Lower leg skin (tissue), 3 donors: ENCODE results near the gene RNF4.

Experiments
- POLR2A ChIP-seq, 2 donors: fragments of 450-650 bp; IDR thresholded peaks; one replicate each; pipeline ENCODE4 v1.6.1; 2016 to 2017; ENCODE audit warnings: antibody characterized with exemption in 2 of 2, mild to moderate bottlenecking in 1 of 2, moderate library complexity in 1 of 2
- TF ChIP-seq, protein P1 (sequence below), 3 donors: fragments of 450-650 bp; IDR thresholded peaks; one replicate each; pipeline ENCODE4 v1.5.1; 2016; ENCODE audit warnings: antibody characterized with exemption in 3 of 3, mild to moderate bottlenecking in 3 of 3, moderate library complexity in 2 of 3

DNA sequence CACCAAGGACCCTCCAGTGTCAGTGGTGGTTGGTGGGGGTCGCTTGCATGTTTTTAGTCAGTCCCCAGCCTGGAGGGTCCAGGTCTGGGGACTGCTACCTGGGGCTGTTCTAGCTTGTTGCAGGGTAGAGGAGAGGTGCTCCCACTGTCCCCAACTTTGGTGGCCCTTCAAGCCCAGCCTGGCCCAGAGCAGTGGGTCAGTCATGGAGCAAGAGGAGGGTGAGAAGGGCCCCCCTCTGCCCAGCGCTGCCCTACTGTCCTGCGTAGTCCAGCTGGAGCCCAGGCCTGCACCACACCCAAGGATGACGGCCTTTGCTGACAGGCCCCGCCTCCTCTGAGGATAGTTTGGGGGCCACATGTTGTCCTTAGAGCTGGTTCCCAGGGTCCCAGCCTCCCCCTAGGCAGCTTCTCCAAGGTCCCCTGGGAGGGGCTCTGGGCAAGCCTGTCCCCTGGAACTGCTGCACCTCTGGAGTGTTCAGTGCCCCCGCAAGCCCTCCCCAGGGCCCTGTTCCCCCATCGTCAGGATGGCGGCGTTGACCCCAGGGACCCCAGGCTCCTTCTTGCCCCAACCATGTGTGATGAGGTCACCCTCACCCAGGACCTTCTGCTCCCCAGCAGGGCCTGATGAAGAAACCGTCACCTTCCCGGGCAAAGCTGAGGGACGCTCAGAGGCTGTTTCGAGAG, 43.4 kb upstream of the RNF4 start:
- TF ChIP-seq, protein P1, sequence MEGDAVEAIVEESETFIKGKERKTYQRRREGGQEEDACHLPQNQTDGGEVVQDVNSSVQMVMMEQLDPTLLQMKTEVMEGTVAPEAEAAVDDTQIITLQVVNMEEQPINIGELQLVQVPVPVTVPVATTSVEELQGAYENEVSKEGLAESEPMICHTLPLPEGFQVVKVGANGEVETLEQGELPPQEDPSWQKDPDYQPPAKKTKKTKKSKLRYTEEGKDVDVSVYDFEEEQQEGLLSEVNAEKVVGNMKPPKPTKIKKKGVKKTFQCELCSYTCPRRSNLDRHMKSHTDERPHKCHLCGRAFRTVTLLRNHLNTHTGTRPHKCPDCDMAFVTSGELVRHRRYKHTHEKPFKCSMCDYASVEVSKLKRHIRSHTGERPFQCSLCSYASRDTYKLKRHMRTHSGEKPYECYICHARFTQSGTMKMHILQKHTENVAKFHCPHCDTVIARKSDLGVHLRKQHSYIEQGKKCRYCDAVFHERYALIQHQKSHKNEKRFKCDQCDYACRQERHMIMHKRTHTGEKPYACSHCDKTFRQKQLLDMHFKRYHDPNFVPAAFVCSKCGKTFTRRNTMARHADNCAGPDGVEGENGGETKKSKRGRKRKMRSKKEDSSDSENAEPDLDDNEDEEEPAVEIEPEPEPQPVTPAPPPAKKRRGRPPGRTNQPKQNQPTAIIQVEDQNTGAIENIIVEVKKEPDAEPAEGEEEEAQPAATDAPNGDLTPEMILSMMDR (IDR thresholded peaks at IDR 0.05): no peak
- TF ChIP-seq POLR2A (IDR thresholded peaks at IDR 0.05): no peak
